NCI-H2227 treated with DMSO at 0.1 percent for 48 hours (cell line): ENCODE results near the gene SRRT.
"Not testable (repeated sequence)": the region's sequence is repeated elsewhere in the genome, so short reads cannot be mapped to it uniquely, and the experiment has no call there.

Experiments
- DNase-seq: peaks from one replicate; lab custom pipeline; 2025; lab: John Stamatoyannopoulos, UW

Gene SRRT

GRCh38 chr7:100854146-100854895 is 20.6 kb upstream of the SRRT start:
- no peak for DNase-seq

GRCh38 chr7:100854899-100855298 is 20.0 kb upstream of the SRRT start:
- DNase-seq = not testable (repeated sequence)

DNA sequence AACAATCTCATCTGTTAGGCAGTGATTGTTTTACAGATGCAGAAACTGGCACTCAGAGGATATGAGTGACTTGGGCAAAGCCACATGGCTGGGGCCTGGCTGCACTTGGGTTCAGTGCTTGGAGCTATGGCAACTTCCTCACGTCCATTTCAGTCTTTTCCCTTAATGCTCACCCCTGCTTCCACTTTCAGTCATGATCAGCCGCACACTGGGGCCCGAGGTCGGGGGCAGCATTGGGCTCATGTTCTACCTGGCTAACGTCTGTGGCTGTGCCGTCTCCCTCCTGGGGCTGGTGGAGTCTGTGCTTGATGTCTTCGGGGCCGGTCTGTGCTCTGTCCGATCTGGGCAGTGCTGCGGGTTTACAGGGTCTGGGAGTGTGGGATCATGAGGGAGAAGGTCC is 19.4 kb upstream of the SRRT start:
- DNase-seq = no peak

GRCh38 chr7:100856871-100857282 is 18.0 kb upstream of the SRRT start:
- DNase-seq = no peak

- DNase-seq = no peak
Observed at GRCh38 chr7:100859856-100860255, 15.0 kb upstream of the SRRT start.

DNA sequence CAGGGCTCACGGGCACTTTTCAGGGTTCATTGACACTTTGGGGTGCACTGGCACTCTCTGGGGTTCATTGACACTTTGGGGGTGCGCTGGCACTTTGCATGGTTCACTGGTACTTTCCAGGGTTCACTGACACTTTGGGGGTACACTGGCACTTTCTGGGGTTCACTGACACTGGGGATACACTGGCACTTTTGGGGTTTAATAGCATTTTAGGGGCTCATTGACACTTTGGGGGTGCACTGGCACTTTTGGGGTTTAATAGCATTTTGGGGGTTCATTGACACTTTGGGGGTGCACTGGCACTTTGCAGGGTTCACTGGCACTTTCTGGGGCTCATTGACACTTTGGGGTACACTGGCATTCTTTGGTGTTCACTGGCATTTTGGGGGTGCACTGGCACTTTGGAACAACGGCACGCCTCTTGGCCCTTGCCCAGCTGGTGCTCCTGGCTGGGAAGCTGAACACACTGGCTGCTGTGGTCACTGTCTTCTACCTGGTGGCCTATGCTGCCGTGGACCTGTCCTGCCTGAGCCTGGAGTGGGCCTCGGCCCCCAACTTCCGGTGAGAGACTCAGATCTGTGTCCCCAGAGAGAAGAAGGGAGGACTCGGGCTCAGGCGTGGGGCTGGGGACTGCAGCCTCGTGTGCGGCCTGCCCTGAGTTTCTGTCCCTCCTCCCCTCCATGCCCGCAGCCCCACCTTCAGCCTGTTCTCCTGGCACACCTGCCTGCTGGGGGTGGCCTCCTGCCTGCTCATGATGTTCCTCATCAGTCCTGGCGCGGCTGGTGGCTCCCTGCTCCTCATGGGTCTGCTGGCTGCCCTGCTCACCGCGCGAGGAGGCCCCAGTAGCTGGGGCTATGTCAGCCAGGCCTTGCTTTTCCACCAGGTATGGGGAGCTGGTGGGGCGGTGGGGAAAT is 13.9 kb upstream of the SRRT start:
- DNase-seq = no peak

DNA sequence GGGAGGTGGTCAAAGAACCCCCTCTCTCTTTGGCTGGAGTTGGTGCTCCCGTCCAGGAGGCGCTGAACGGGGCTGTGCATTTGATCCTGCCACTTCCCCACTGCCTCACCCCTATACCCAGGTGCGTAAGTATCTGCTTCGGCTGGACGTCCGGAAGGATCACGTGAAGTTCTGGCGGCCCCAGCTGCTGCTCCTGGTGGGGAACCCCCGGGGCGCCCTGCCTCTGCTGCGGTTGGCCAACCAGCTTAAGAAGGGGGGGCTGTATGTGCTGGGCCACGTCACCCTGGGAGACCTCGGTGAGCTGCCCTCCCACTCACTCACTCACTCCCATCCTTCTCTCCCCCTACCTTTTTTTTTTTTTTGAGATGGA is 13.3 kb upstream of the SRRT start:
- no peak for DNase-seq

DNA sequence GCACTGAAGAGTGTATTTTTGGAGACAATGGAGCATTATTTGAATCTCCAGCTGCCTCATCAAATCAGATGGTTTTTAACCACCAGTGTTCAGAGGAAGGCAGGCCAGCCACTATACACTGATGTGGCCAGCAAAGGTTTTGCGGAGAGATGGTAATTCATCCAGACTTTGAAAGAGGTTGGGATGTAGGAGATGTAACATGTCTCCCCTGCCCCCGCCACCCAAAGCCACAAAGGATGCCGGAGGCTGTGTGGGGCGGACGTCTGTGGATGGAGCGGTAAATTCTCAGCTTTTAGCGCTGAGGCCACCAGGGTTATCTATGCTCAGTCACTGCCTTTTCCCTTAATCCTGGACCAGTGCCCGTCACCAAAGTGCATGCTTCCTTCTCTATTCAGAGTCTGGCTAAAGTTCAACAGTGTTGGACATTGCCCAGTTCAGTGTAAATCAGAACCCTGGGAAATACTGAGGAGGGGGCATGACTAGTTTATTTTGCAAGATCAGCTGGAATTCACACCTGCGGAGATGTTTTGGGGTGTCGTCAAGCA is 11.4 kb upstream of the SRRT start:
- no peak for DNase-seq

- no peak for DNase-seq
Observed at GRCh38 chr7:100864263-100864845, 10.5 kb upstream of the SRRT start.

DNA sequence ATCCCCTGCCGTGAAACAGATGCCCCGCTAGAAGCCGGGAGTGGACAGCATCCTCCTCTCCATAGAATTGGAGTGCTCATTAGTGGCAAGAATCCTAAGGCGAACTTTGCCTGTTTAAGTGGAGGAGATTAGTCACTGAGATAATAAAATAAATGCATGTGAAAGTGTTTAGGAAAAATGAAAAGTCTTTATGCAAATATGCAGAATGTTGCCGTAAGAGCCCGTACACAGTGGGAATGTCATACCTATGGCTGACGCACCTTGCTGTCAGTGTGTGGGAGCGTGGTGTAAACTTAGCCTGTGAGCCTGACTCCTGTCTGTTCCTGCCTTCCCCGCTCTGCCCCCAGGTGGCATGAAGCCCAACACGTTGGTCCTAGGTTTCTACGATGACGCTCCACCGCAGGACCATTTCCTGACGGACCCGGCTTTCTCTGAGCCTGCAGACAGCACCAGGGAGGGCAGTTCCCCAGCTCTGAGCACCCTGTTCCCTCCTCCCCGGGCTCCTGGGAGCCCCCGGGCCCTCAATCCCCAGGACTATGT is 9.5 kb upstream of the SRRT start:
- no peak for DNase-seq

DNA sequence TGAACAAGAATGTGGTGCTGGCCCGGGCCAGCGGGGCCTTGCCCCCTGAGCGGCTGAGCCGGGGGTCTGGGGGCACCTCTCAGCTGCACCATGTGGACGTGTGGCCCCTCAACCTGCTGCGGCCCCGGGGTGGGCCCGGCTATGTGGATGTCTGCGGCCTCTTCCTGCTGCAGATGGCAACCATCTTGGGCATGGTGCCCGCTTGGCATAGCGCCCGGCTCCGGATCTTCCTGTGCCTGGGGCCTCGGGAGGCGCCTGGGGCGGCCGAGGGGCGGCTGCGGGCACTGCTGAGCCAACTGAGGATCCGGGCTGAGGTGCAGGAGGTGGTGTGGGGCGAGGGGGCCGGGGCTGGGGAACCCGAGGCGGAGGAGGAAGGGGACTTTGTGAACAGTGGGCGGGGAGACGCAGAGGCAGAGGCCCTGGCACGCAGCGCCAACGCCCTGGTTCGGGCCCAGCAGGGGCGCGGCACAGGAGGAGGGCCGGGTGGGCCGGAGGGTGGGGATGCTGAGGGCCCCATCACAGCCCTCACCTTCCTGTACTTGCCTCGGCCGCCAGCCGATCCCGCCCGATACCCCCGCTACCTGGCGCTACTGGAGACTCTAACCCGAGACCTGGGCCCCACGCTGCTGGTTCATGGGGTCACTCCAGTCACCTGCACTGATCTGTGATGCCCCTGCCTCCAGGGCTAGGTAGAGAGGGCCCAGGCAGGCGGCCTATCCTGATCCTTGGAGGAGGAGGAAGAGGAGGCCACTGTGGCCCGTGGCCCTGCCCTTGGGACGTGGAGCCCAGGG is 8.8 kb upstream of the SRRT start:
- DNase-seq = no peak

- no peak for DNase-seq
Observed at GRCh38 chr7:100866729-100867039, 8.2 kb upstream of the SRRT start.

DNA sequence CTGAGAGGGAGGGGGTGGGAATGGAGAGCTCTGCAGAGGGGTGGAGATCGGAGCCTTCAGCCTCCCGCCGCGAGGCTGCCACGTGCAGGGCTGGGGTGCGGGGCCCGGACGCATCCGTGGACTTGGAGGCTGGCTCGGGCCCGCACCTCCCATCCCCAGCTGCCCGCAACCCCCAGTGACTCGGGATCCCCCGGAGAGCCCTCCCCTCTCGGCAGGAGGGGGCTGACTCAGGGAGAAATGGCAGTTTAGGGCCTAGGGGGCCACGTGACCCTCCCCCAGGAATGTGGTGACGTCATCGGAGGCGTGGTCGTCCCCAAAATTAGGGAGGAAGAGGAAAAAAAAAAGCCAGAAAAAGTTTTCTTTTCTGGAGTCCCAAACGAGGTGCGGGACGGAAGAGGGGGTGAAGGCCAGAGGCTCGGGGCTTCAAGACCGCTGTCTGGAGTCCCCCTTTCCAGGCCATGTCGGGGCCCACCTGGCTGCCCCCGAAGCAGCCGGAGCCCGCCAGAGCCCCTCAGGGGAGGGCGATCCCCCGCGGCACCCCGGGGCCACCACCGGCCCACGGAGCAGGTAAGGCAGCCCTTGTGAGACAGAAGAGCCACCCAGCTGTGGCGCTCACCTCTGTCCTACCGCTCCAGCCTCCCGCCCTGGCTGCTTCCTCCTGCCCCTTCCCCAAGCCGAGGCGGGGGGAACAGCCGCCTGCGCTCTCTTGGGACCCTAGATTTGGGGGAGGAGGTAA is 7.7 kb upstream of the SRRT start, which contains the start of gene TRIP6:
Gene TRIP6, plus strand, starts transcription at position 348 of the 736 bp plus-strand sequence. Its CDS starts 111 bp downstream, at position 459.
- no peak for DNase-seq

DNA sequence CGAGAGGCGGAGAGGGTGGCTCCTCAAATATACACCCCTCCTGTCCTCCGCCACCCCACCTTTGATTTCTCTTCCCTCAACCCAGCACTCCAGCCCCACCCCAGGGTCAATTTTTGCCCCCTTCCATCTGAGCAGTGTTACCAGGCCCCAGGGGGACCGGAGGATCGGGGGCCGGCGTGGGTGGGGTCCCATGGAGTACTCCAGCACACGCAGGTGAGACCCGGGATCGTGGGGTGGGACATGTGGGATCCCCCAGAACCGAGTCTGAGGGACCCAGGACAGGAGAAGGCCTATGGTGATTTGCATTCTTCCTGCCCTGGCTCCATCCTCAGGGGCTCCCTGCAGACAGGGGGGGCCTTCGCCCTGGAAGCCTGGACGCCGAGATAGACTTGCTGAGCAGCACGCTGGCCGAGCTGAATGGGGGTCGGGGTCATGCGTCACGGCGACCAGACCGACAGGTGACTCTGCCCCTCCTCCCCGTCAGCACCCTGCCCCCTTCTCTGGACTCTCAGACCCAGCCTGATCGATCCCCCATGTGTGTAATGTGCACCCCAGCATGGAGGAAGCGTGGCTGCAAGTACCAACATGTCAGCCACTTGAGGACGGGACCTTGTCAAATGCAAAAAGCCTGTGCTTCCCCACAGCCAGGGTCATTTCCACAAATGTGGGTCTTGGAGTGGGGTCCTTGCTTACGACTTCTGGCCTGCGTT is 7.0 kb upstream of the SRRT start:
- no peak for DNase-seq

DNA sequence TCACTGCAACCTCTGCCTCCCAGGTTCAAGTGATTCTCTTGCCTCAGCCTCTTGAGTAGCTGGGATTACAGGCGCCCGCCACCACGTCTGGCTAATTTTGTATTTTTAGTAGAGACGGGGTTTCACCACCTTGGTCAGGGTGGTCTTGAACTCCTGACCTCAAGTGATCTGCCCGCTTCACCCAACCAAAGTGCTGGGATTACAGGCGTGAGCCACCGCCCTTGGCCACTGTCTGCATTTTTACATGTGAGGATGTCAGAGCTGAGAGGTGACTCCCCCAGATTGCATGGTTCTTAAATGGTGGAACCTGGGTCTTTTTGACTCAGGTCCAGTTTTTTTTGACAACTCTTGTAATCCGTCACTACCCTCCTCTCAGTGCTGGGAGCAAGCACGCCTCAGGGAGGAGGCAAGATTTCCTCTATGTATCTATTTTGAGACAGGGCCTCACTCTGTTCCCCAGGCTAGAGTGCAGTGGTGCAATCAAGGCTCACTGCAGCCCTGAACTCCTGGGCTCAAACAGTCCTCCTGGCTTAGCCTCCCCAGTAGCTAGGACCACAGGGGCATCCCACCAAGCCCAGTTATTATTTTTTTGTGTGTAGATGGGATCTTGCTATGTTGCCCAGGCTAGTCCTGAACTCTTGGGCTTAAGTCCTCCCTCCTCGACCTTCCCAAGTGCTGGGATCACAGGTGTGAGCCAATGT is 1.2 kb upstream of the SRRT start:
- DNase-seq = no peak

- no peak for DNase-seq
Observed at GRCh38 chr7:100874300-100874576, 665 bp upstream of the SRRT start.

DNA sequence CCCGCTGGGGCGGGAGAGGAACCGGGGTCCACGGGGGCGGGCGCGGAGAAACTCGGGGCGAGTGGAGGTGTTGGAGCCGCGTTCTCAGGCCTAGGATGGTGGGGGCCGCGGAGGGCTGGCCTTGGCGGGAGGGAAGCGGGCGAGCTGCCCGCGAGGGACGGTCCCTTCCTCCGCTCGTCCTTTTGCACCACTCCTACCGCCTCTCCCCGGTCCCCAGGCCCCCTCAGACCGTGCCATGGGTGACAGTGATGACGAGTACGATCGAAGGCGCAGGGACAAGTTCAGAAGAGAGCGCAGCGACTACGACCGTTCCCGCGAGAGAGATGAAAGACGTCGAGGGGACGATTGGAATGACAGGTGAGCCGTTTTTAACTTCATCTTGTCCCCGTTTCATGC is 451 bp downstream of the SRRT start:
- no peak for DNase-seq

GRCh38 chr7:100878013-100878412 is 3.1 kb downstream of the SRRT start:
- no peak for DNase-seq

- DNase-seq = no peak
Observed at GRCh38 chr7:100878685-100879084, 3.8 kb downstream of the SRRT start.
